HepG2 (cell line): ENCODE results near the gene RAD51D. TPM values are rescaled to one million over a fixed set of nuclear protein-coding genes. Genes with fewer than 3 reads are reported as not detected.
A peak's percentile ranks its signal among the peaks of the same experiment; 100 is the strongest.

Source experiments
- CEBPZ ChIP-seq: IDR thresholded peaks from 2 replicates; pipeline ENCODE4 v1.6.1; 2012; ENCODE audit warnings: low read length, improper control_type of control experiment
- FOSL2 ChIP-seq: sonication (generic); formaldehyde crosslinking; IDR thresholded peaks from 2 replicates; pipeline ENCODE4 v1.4.0; 2020; ENCODE audit warnings: missing genetic modification reagents
- HNRNPK ChIP-seq: fragments of 200-400 bp; formaldehyde crosslinking; IDR thresholded peaks from 2 replicates; pipeline ENCODE4 v1.6.1; 2018; ENCODE audit warnings: low read length, low read depth, moderate library complexity, mild to moderate bottlenecking; ENCODE audit not compliant: poor library complexity, severe bottlenecking
- JUNB ChIP-seq: sonication (generic); formaldehyde crosslinking; IDR thresholded peaks from 2 replicates; pipeline ENCODE4 v1.8.0; 2022; ENCODE audit warnings: missing genetic modification reagents, mild to moderate bottlenecking, borderline replicate concordance
- LBX2 ChIP-seq: sonication (generic); formaldehyde crosslinking; IDR thresholded peaks from 2 replicates; pipeline ENCODE4 v1.5.0; 2020; ENCODE audit warnings: missing genetic modification reagents, mild to moderate bottlenecking, borderline replicate concordance
- MAF1 ChIP-seq: sonication (generic); formaldehyde crosslinking; IDR thresholded peaks from 2 replicates; pipeline ENCODE4 v1.5.0; 2020; ENCODE audit warnings: missing genetic modification reagents, borderline replicate concordance
- MLLT10 ChIP-seq: sonication (generic); formaldehyde crosslinking; IDR thresholded peaks from 2 replicates; pipeline ENCODE4 v1.4.0; 2020; ENCODE audit warnings: missing genetic modification reagents
- POLR2AphosphoS5 ChIP-seq: IDR thresholded peaks from 2 replicates; pipeline ENCODE4 v1.6.1; 2012; ENCODE audit warnings: low read depth, low read length
- PTBP1 ChIP-seq: fragments of 200-400 bp; formaldehyde crosslinking; IDR thresholded peaks from 2 replicates; pipeline ENCODE4 v1.6.1; 2018; ENCODE audit warnings: low read length, low read depth; ENCODE audit not compliant: poor library complexity, severe bottlenecking
- SKIL ChIP-seq: sonication (generic); formaldehyde crosslinking; IDR thresholded peaks from 2 replicates; pipeline ENCODE4 v1.8.0; 2022; ENCODE audit warnings: missing genetic modification reagents, mild to moderate bottlenecking, moderate library complexity, borderline replicate concordance
- SP140L ChIP-seq: sonication (generic); formaldehyde crosslinking; IDR thresholded peaks from 2 replicates; pipeline ENCODE4 v1.4.0; 2020; ENCODE audit warnings: missing genetic modification reagents, borderline replicate concordance
- SRSF4 ChIP-seq: fragments of 200-400 bp; formaldehyde crosslinking; IDR thresholded peaks from one replicate; pipeline ENCODE4 v1.6.1; 2018; ENCODE audit warnings: mild to moderate bottlenecking, low read depth, low read length, moderate library complexity; ENCODE audit not compliant: poor library complexity, severe bottlenecking
- TCF7L2 ChIP-seq: IDR thresholded peaks from 2 replicates; pipeline ENCODE4 v1.6.1; 2011; ENCODE audit warnings: mild to moderate bottlenecking, low read depth, low read length, moderate library complexity
- ZBTB2 ChIP-seq: sonication (generic); formaldehyde crosslinking; IDR thresholded peaks from 2 replicates; pipeline ENCODE4 v1.8.0; 2022; ENCODE audit warnings: low read depth, missing genetic modification reagents
- ZBTB42 ChIP-seq: sonication (generic); formaldehyde crosslinking; IDR thresholded peaks from 2 replicates; pipeline ENCODE4 v1.5.0; 2020; ENCODE audit warnings: mild to moderate bottlenecking, missing genetic modification reagents
- ZEB1 ChIP-seq: IDR thresholded peaks from 2 replicates; pipeline ENCODE4 v1.6.1; 2012; ENCODE audit warnings: mild to moderate bottlenecking, low read depth, inconsistent platforms; ENCODE audit not compliant: insufficient replicate concordance
- ZFP36 ChIP-seq: fragments of 150-350 bp; IDR thresholded peaks from 2 replicates; pipeline ENCODE4 v1.6.1; 2018; ENCODE audit warnings: borderline replicate concordance, low read length, low read depth; ENCODE audit not compliant: partially characterized antibody
- ZNF10 ChIP-seq: sonication (generic); formaldehyde crosslinking; IDR thresholded peaks from 2 replicates; pipeline ENCODE4 v1.4.0; 2020; ENCODE audit warnings: mild to moderate bottlenecking, low read depth, missing genetic modification reagents, borderline replicate concordance
- ZNF224 ChIP-seq: sonication (generic); formaldehyde crosslinking; IDR thresholded peaks from 2 replicates; pipeline ENCODE4 v1.5.0; 2020; ENCODE audit warnings: mild to moderate bottlenecking, missing genetic modification reagents
- ZNF274 ChIP-seq: sonication (generic); formaldehyde crosslinking; IDR thresholded peaks from 2 replicates; pipeline ENCODE4 v1.5.1; 2020; ENCODE audit warnings: mild to moderate bottlenecking, missing genetic modification reagents
- ZNF75D ChIP-seq: sonication (generic); formaldehyde crosslinking; IDR thresholded peaks from 2 replicates; pipeline ENCODE4 v1.8.1; 2023; ENCODE audit warnings: missing genetic modification reagents, mild to moderate bottlenecking, borderline replicate concordance
- ZNF775 ChIP-seq: sonication (generic); formaldehyde crosslinking; IDR thresholded peaks from 2 replicates; pipeline ENCODE4 v1.4.0; 2020; ENCODE audit warnings: missing genetic modification reagents, mild to moderate bottlenecking, moderate library complexity, borderline replicate concordance
- polyA plus RNA-seq, 8 experiments: library from polyadenylated mRNA; depleted of rRNA in 3 of 8; stranded (reverse) in 7 of 8; unstranded in 1 of 8; fragments of >200 nt; fragmentation: Illumina TruSeq in 4 of 8; extraction: Trizol in 4 of 8; gene quantifications; 2 replicates each; pipeline versions ENCODE4 v1.2.1 to v1.2.3, GENCODE V29; 2011 to 2016; ENCODE audit warnings: low read depth in 4 of 8, missing spikeins in 1 of 8, mixed read lengths in 1 of 8; ENCODE audit not compliant: insufficient read depth in 1 of 8
- total RNA-seq, 5 experiments: library from RNA; depleted of rRNA; stranded (reverse); fragments of >200 nt; fragmentation: Illumina TruSeq; extraction: Trizol; gene quantifications; 2 replicates each; pipeline ENCODE4 v1.2.3, GENCODE V29; 2016; ENCODE audit warnings: low read depth in 1 of 5

Gene RAD51D
- total and polyA plus RNA-seq, 2 of the 13 experiments (the other 11 are each of a cell fraction or from before 2014, with no cell fraction given), result 6.7 to 13.1 TPM

GRCh38 chr17:35088881-35089585 is 30.6 kb downstream of the RAD51D start (continued):
- no peak for TF ChIP-seq ZNF224
- no peak for TF ChIP-seq ZNF10
- TF ChIP-seq MLLT10, result no peak
- peak; percentile 52; the same call in 1 of the 2 replicates for TF ChIP-seq ZBTB2 (CRISPR knock-in tag)
- TF ChIP-seq ZNF75D, result no peak
- TF ChIP-seq CEBPZ, result no peak
- no peak for TF ChIP-seq JUNB (CRISPR knock-in tag)
- no peak for TF ChIP-seq ZEB1
- peak; percentile 48; the same call in 1 of the 2 replicates for TF ChIP-seq SKIL (CRISPR knock-in tag)
- TF ChIP-seq SP140L, result no peak
- TF ChIP-seq FOSL2 (CRISPR knock-in tag), result no peak; the same call in 1 of the 2 replicates
- no peak for TF ChIP-seq ZFP36
- TF ChIP-seq ZBTB42 (CRISPR knock-in tag), result no peak
- peak; percentile 11; the same call in 1 of the 2 replicates for TF ChIP-seq POLR2AphosphoS5
- no peak for TF ChIP-seq MAF1 (CRISPR knock-in tag)
- TF ChIP-seq ZNF274 (CRISPR knock-in tag), result no peak; the same call in 1 of the 2 replicates
- TF ChIP-seq PTBP1, result no peak
- TF ChIP-seq SRSF4, result no peak
- TF ChIP-seq HNRNPK, result peak; percentile 43
- no peak for TF ChIP-seq TCF7L2
- no peak for TF ChIP-seq ZNF775 (CRISPR knock-in tag)
- TF ChIP-seq LBX2 (CRISPR knock-in tag), result no peak
